ENCODE measurements around the gene NUDT5.
"Not testable (repeated sequence)": the region's sequence is repeated elsewhere in the genome, so short reads cannot be mapped to it uniquely, and the experiment has no call there.

NUDT5 gene

DNA sequence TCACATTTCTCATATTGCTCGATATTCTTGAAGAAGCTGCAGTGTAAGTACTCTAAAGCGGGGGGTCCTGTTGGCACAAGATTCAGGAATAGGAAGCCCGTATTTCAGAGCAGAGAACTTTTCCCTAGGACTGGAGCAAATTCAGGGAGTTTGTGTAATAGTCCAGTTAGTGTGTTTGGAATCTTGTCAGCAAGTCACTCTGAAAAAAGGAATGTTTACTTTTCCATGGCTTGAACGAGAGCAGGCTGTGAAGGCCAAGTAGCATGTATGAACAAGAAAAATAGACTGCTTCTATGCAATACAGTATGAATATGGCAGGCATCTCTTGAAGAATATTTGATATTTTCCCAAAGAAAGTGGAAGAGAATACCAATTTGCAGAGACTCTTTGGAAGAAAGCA, 40.1 kb upstream of the NUDT5 start:
- TF ChIP-seq, protein P1, sequence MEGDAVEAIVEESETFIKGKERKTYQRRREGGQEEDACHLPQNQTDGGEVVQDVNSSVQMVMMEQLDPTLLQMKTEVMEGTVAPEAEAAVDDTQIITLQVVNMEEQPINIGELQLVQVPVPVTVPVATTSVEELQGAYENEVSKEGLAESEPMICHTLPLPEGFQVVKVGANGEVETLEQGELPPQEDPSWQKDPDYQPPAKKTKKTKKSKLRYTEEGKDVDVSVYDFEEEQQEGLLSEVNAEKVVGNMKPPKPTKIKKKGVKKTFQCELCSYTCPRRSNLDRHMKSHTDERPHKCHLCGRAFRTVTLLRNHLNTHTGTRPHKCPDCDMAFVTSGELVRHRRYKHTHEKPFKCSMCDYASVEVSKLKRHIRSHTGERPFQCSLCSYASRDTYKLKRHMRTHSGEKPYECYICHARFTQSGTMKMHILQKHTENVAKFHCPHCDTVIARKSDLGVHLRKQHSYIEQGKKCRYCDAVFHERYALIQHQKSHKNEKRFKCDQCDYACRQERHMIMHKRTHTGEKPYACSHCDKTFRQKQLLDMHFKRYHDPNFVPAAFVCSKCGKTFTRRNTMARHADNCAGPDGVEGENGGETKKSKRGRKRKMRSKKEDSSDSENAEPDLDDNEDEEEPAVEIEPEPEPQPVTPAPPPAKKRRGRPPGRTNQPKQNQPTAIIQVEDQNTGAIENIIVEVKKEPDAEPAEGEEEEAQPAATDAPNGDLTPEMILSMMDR (IDR thresholded peaks at IDR 0.05; ENCODE audit: insufficient read depth, low read length, missing control alignments) = no peak
- ChIA-PET POLR2A (no interaction called here), CTCF (no interaction called here)
- H3K4me3 ChIP-seq (ENCODE audit: low read depth, low read length) = no peak overlapping the region
- no peak for DNase-seq (ENCODE audit: low read depth, low spot score)

- no peak for DNase-seq (ENCODE audit: low read depth, low spot score)
- H3K4me3 ChIP-seq (ENCODE audit: low read depth, low read length) = no peak overlapping the region
- TF ChIP-seq, protein P1 (IDR thresholded peaks at IDR 0.05; ENCODE audit: insufficient read depth, low read length, missing control alignments) = no peak
- CTCF ChIA-PET = interaction anchor here (0.8 to 1.4 kb wide), 4 partner anchors 12 to 475 kb away, joined by 3 to 7 read pairs (median 4); no protein-coding TSS in a partner anchor
- POLR2A ChIA-PET = no interaction called here
These were observed 39.5 kb upstream of the NUDT5 start for GRCh38 chr10:12235116-12235694.

DNA sequence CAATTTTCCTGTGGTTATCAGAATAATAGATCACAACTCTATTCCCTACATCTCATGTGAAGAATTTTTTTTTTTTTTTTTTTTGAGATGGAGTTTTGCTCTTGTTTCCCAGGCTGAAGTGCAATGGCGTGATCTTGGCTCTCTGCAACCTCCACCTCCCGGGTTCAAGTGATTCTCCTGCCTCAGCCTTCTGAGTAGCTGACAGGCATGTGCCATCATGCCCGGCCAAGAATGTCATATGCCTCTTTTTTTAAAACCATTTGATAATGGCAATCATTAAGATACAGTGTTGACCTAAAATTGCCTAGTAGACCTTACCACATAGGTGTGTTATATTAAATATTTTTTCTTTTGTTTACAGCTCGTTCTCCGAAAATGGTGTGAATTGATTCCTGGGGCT, 39.0 kb upstream of the NUDT5 start:
- DNase-seq (ENCODE audit: low read depth, low spot score); POLR2A ChIA-PET; H3K4me3 ChIP-seq (ENCODE audit: low read depth, low read length): not testable (repeated sequence)
- CTCF ChIA-PET = interaction anchor here (0.8 to 1.4 kb wide), 4 partner anchors 11 to 476 kb away, joined by 3 to 7 read pairs (median 4); no protein-coding TSS in a partner anchor

DNA sequence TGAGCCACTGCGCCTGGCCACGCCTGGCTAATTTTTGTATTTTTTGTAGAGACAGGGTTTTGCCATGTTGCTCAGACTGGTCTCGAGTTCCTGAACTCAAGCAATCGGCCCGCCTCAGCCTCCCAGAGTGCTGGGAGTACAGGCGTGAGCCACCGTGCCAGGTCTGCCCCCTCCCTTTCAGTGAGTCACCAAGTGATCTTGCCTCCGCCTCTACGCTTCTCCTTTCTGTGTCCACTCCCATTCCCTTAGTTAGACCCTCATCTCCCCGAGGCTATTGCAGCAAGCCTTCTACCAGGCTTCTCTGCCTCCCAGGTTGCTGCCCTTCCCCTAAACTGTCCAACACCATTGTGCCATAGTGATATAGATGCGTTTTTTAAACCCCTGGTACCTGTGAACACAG, 33.2 kb upstream of the NUDT5 start:
- H3K4me3 ChIP-seq (ENCODE audit: low read depth, low read length) = no peak overlapping the region
- TF ChIP-seq, protein P1 (IDR thresholded peaks at IDR 0.05; ENCODE audit: insufficient read depth, low read length, missing control alignments) = no peak
- DNase-seq (ENCODE audit: low read depth, low spot score) = no peak
- ChIA-PET CTCF (interaction anchor here (1.3 to 3.2 kb wide), 2 partner anchors 14 to 673 kb away, joined by 4 to 23 read pairs; no protein-coding TSS in a partner anchor), POLR2A (no interaction called here)

DNA sequence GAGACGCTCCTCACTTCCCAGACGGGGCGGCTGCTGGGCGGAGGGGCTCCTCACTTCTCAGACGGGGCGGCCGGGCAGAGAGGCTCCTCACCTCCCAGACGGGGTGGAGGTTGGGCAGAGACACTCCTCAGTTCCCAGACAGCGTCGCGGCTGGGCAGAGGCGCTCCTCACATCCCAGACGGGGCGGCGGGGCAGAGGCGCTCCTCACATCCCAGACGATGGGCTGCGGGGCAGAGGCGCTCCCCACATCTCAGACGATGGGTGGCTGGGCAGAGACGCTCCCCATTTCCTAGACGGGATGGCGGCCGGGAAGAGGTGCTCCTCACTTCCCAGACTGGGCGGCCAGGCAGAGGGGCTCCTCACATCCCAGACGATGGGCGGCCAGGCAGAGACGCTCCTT, 30.7 kb upstream of the NUDT5 start:
- H3K4me3 ChIP-seq (ENCODE audit: low read depth, low read length); POLR2A ChIA-PET; DNase-seq (ENCODE audit: low read depth, low spot score): not testable (repeated sequence)
- CTCF ChIA-PET = interaction anchor here (0.6 kb wide), 1 partner anchor 12 kb away, joined by 3 read pairs; no protein-coding TSS in a partner anchor

GRCh38 chr10:12225444-12225843, 29.8 kb upstream of the NUDT5 start:
- ChIA-PET POLR2A (no interaction called here), CTCF (interaction anchor here (1.5 to 3.5 kb wide), 2 partner anchors 11 to 486 kb away, joined by 4 to 53 read pairs; no protein-coding TSS in a partner anchor)
- TF ChIP-seq, protein P1 (IDR thresholded peaks at IDR 0.05; ENCODE audit: insufficient read depth, low read length, missing control alignments) = no peak
- no peak overlapping the region for H3K4me3 ChIP-seq (ENCODE audit: low read depth, low read length)
- DNase-seq (ENCODE audit: low read depth, low spot score) = no peak

DNA sequence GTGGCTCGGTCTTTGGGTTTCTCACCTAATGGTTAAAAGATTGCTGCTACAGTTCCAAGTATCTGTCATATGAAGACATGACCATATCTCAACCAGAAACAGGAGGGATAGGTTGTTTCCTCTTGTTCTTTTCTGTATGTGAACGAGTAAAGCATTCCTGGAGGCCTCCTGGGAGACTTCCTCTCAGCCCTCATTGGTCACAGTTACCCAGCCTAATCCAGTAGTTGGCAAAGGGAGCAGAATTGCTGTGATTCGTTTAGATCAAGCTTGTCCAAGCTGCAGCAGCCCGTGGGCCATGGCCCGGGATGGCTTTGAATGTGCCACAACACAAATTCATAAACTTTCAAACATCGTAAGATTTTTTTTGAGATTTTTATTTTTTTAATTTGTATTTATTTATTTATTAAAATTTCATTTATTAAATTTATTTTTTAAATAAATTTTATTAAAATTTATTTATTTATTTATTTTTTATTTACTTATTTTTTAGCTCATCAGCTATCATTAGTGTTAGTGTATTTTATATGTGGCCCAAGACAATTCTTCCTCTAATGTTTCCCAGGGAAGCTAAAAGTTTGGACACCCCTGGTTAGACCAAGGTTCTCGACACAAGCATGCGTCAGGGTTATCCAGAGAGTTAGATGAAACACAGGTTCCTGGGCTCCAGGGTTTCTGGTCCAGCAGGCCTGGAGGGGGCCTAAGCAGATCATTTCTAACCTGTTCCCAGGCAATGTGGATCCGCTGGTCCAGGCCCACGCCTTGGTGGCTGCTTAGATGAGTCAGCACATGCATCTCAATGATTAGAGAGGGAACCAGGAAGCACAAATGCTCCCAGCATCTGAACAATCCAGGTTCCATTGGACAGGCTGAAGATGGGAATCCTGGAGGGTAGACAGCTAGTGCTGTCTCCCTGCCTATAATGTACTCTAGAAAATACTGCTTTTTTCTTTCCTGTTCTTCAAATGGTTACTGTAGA, 25.9 kb upstream of the NUDT5 start:
- H3K4me3 ChIP-seq (ENCODE audit: low read depth, low read length) = no peak overlapping the region
- DNase-seq (ENCODE audit: low read depth, low spot score) = no peak
- POLR2A ChIA-PET = no interaction called here
- CTCF ChIA-PET = interaction anchor here (0.6 to 1.3 kb wide), 3 partner anchors 9 to 489 kb away, joined by 4 to 5 read pairs (median 4); no protein-coding TSS in a partner anchor
- TF ChIP-seq, protein P1 (IDR thresholded peaks at IDR 0.05; ENCODE audit: insufficient read depth, low read length, missing control alignments) = no peak
